H9 (cell line): Measurements from ENCODE around the gene STK32C. TPM values are rescaled to one million over a fixed set of nuclear protein-coding genes. Genes with fewer than 3 reads are reported as not detected.
A peak's percentile ranks its signal among the peaks of the same experiment; 100 is the strongest.

ENCODE experiments used
- DNase-seq: peaks from one replicate; pipeline ENCODE4 v3.0.0-alpha.2; 2017
- H2AFZ ChIP-seq: one replicate; pipeline ENCODE4 v1.6.1; 2013; ENCODE audit warnings: mild to moderate bottlenecking, low read length, control low read depth, moderate library complexity
- H2AK5ac ChIP-seq: 2 replicates; pipeline ENCODE4 v1.6.1; 2013; ENCODE audit warnings: low read length, control low read depth, mixed read lengths; ENCODE audit not compliant: insufficient read length
- H2BK120ac ChIP-seq: one replicate; pipeline ENCODE4 v1.6.1; 2013; ENCODE audit warnings: low read depth, mild to moderate bottlenecking, low read length, control low read depth, inconsistent platforms; ENCODE audit not compliant: poor library complexity, severe bottlenecking
- H2BK12ac ChIP-seq: 2 replicates; pipeline ENCODE4 v1.6.1; 2013; ENCODE audit warnings: low read length, control low read depth, mixed read lengths, low read depth; ENCODE audit not compliant: insufficient read length
- H2BK15ac ChIP-seq: 2 replicates; pipeline ENCODE4 v1.6.1; 2013; ENCODE audit warnings: low read depth, low read length, control low read depth
- H2BK20ac ChIP-seq: one replicate; pipeline ENCODE4 v1.6.1; 2013; ENCODE audit warnings: low read depth, mild to moderate bottlenecking, low read length, control low read depth, inconsistent platforms; ENCODE audit not compliant: poor library complexity, severe bottlenecking
- H2BK5ac ChIP-seq: 2 replicates; pipeline ENCODE4 v1.6.1; 2013; ENCODE audit warnings: low read length, control low read depth, mixed read lengths; ENCODE audit not compliant: insufficient read length
- H3K14ac ChIP-seq: 2 replicates; pipeline ENCODE4 v1.6.1; 2013; ENCODE audit warnings: low read length, control low read depth; ENCODE audit not compliant: insufficient read depth
- H3K18ac ChIP-seq: 2 replicates; pipeline ENCODE4 v1.6.1; 2013; ENCODE audit warnings: low read depth, mild to moderate bottlenecking, mixed read lengths, low read length, control low read depth; ENCODE audit not compliant: insufficient read length
- H3K23ac ChIP-seq: 2 replicates; pipeline ENCODE4 v1.6.1; 2013; ENCODE audit warnings: low read length, control low read depth, mixed read lengths, low read depth; ENCODE audit not compliant: insufficient read length
- H3K23me2 ChIP-seq: 2 replicates; pipeline ENCODE4 v1.6.1; 2013; ENCODE audit warnings: low read depth, mild to moderate bottlenecking, mixed read lengths, low read length, control low read depth; ENCODE audit not compliant: insufficient read length, poor library complexity, severe bottlenecking
- H3K27ac ChIP-seq: 2 replicates; pipeline ENCODE4 v1.5.1; 2013; ENCODE audit warnings: low read length, control low read depth, mixed read lengths, low read depth; ENCODE audit not compliant: insufficient read length
- H3K27me3 ChIP-seq: 2 replicates; pipeline ENCODE4 v1.6.1; 2013; ENCODE audit warnings: low read length, control low read depth, inconsistent platforms; ENCODE audit not compliant: insufficient read depth
- H3K4ac ChIP-seq: 2 replicates; pipeline ENCODE4 v1.6.1; 2013; ENCODE audit warnings: low read depth, mild to moderate bottlenecking, control low read depth, inconsistent platforms, low read length, moderate library complexity
- H3K4me1 ChIP-seq: 2 replicates; pipeline ENCODE4 v1.6.1; 2013; ENCODE audit warnings: low read length, control low read depth, inconsistent platforms; ENCODE audit not compliant: insufficient read depth
- H3K4me2 ChIP-seq: 2 replicates; pipeline ENCODE4 v1.6.1; 2013; ENCODE audit warnings: low read length, control low read depth, mixed read lengths; ENCODE audit not compliant: insufficient read length, insufficient read depth
- H3K56ac ChIP-seq: 2 replicates; pipeline ENCODE4 v1.6.1; 2013; ENCODE audit warnings: low read depth, mild to moderate bottlenecking, mixed read lengths, low read length, control low read depth; ENCODE audit not compliant: insufficient read length
- H3K79me1 ChIP-seq: 2 replicates; pipeline ENCODE4 v1.6.1; 2013; ENCODE audit warnings: low read depth, mild to moderate bottlenecking, moderate library complexity, low read length, control low read depth, inconsistent platforms; ENCODE audit not compliant: insufficient read depth, poor library complexity, severe bottlenecking
- H3K79me2 ChIP-seq: 2 replicates; pipeline ENCODE4 v1.6.1; 2013; ENCODE audit warnings: low read length, control low read depth, inconsistent platforms; ENCODE audit not compliant: insufficient read depth
- H3K9ac ChIP-seq: 2 replicates; pipeline ENCODE4 v1.6.1; 2013; ENCODE audit warnings: low read length, control low read depth, mixed read lengths; ENCODE audit not compliant: insufficient read length; ENCODE audit errors: extremely low read depth
- H3K9me3 ChIP-seq: one replicate; pipeline ENCODE4 v1.6.1; 2013; ENCODE audit warnings: low read depth, low read length, inconsistent platforms; ENCODE audit not compliant: control insufficient read depth
- H3T11ph ChIP-seq: one replicate; pipeline ENCODE4 v1.6.1; 2013; ENCODE audit warnings: mild to moderate bottlenecking, low read length, control low read depth, inconsistent platforms
- H4K20me1 ChIP-seq: one replicate; pipeline ENCODE4 v1.6.1; 2013; ENCODE audit not compliant: control insufficient read depth, insufficient read length, insufficient read depth
- H4K5ac ChIP-seq: 2 replicates; pipeline ENCODE4 v1.6.1; 2013; ENCODE audit warnings: low read depth, mild to moderate bottlenecking, mixed read lengths, low read length, control low read depth; ENCODE audit not compliant: insufficient read length
- H4K8ac ChIP-seq: replicated peaks from 2 replicates; pipeline ENCODE4 v1.6.1; 2013; ENCODE audit warnings: low read length, control low read depth, mixed read lengths, low read depth; ENCODE audit not compliant: insufficient read length
- H4K91ac ChIP-seq: 2 replicates; pipeline ENCODE4 v1.6.1; 2013; ENCODE audit warnings: low read depth, mild to moderate bottlenecking, moderate library complexity, mixed read lengths, low read length, control low read depth; ENCODE audit not compliant: insufficient read length
- H3K27ac Mint-ChIP-seq, 3 experiments: 2 replicates in 2 of 3; 3 replicates in 1 of 3; pipeline ENCODE4 v1.8.0; 2020 to 2021; ENCODE audit warnings: mixed read lengths in 3 of 3, mild to moderate bottlenecking in 1 of 3, moderate library complexity in 1 of 3
- H3K27me3 Mint-ChIP-seq: 2 replicates; pipeline ENCODE4 v1.8.0; 2021; ENCODE audit warnings: low read depth, mild to moderate bottlenecking, moderate library complexity, mixed read lengths
- H3K36me3 Mint-ChIP-seq, 3 experiments: 2 replicates in 2 of 3; 3 replicates in 1 of 3; pipeline ENCODE4 v1.8.0; 2020 to 2021; ENCODE audit warnings: low read depth in 3 of 3, mixed read lengths in 3 of 3; ENCODE audit not compliant: insufficient read depth in 1 of 3
- H3K4me1 Mint-ChIP-seq, 2 experiments: 2 replicates each; pipeline ENCODE4 v1.8.0; 2020; ENCODE audit warnings: mixed read lengths in 2 of 2
- H3K4me3 Mint-ChIP-seq, 2 experiments: 2 replicates in 1 of 2; 3 replicates in 1 of 2; pipeline ENCODE4 v1.8.0; 2020 to 2021; ENCODE audit warnings: mild to moderate bottlenecking in 2 of 2, mixed read lengths in 2 of 2, moderate library complexity in 1 of 2
- H3K9me3 Mint-ChIP-seq, 2 experiments: 2 replicates in 1 of 2; 3 replicates in 1 of 2; pipeline ENCODE4 v1.8.0; 2020; ENCODE audit warnings: mild to moderate bottlenecking in 2 of 2, mixed read lengths in 2 of 2, moderate library complexity in 1 of 2
- WGBS: extraction: QIAGEN DNeasy Blood & Tissue Kit; methylation state at CpG from one replicate; pipeline ENCODE4 v1.1.7; 2013; ENCODE audit warnings: missing lambda C conversion rate, low lambda C conversion rate, mixed read lengths; ENCODE audit not compliant: insufficient read length; ENCODE audit errors: extremely low coverage; 5-methylcytosine and 5-hydroxymethylcytosine counted together
- total RNA-seq: library from RNA; stranded (reverse); gene quantifications from 2 replicates; pipeline ENCODE4 v1.2.1, GENCODE V29; 2021
- TF ChIP-seq, protein P1 (sequence below): fragments of 200-600 bp; sonication (generic); conservative IDR thresholded peaks from 3 replicates; pipeline ENCODE4 v1.8.0; 2021; ENCODE audit warnings: antibody characterized with exemption, mild to moderate bottlenecking

STK32C gene
- total RNA-seq, 1 experiment from 2014 or later = 11.3 TPM

DNA sequence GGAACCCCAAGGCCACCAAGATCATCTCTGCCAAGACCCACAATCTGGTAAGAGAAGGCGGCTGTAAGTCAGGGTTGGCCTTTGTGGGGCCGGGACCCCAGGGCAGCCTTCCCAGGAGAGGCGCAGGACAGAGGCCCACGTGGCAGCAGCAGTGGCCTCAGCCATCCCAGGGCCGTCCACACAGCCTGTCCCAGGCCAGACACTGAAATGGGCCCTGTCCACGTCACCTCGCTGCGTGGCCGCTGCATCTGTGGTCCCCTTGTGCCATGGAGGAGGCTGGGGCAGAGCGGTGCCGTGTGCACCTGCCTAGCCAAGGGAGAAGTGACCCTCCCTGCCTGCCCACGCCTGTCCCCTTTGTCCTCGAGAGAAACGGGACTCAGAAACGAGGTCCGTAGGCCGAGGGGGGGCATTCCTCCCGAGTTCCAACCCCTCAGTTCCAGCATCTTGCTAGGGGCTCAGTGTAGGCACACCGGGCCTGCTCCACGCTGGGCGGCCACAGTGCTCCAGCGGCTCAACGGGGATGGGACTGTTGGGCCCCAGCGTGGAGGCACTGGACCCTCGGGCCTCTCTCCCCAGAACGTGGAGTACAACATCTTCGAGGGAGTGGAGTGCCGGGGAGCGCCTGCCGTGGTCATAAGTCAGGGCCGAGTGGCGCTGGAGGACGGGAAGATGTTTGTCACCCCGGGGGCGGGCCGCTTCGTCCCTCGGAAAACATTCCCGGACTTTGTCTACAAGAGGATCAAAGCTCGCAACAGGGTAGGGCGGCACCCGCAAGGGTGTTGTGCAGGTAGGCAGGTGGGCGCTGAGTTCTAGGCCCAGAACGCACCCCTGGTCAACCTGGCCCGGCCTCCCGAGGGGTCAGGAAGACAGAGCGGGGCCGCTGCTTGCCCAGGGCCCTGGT, 105.4 kb downstream of the STK32C start:
- Histone ChIP-seq H3K79me1 (no peaks in the 10 kb centered on the region), H3K23ac (no peak overlapping the region), H4K8ac (no peak overlapping the region), H3K4ac (no peak overlapping the region), H2BK15ac (no peak overlapping the region), H3K4me2 (no peak overlapping the region), H2BK12ac (no peak overlapping the region), H3K9me3 (no peaks in the 10 kb centered on the region), H3T11ph (no peak overlapping the region), H2BK5ac (no peak overlapping the region), H2BK20ac (no peak overlapping the region), H4K91ac (no peak overlapping the region), H2AK5ac (no peak overlapping the region), H3K9ac (no peak overlapping the region), H3K4me1 (no peaks in the 10 kb centered on the region), H3K27me3 (no peaks in the 10 kb centered on the region), H2BK120ac (no peak overlapping the region), H4K20me1 (no peaks in the 10 kb centered on the region), H3K79me2 (no peaks in the 10 kb centered on the region), H3K14ac (no peak overlapping the region; the same call in 1 of the 2 replicates), H2AFZ (no peak overlapping the region), H3K56ac (no peak overlapping the region), H4K5ac (no peak overlapping the region), H3K23me2 (no peaks in the 10 kb centered on the region), H3K18ac (no peak overlapping the region), H3K27ac (no peak overlapping the region)
- no CpG with 5 or more reads among the region's 48 CpGs for WGBS
- no peak for DNase-seq
- H3K27ac Mint-ChIP-seq = peak overlapping the region in 1 of 3 experiments; percentile 31; a peak in 1 of 7 replicates
- peaks cover 0 to 5% (median 0%) of the 10 kb centered on the region in 3 experiments; a peak in 2 of 7 replicates for H3K36me3 Mint-ChIP-seq
- TF ChIP-seq, protein P1, sequence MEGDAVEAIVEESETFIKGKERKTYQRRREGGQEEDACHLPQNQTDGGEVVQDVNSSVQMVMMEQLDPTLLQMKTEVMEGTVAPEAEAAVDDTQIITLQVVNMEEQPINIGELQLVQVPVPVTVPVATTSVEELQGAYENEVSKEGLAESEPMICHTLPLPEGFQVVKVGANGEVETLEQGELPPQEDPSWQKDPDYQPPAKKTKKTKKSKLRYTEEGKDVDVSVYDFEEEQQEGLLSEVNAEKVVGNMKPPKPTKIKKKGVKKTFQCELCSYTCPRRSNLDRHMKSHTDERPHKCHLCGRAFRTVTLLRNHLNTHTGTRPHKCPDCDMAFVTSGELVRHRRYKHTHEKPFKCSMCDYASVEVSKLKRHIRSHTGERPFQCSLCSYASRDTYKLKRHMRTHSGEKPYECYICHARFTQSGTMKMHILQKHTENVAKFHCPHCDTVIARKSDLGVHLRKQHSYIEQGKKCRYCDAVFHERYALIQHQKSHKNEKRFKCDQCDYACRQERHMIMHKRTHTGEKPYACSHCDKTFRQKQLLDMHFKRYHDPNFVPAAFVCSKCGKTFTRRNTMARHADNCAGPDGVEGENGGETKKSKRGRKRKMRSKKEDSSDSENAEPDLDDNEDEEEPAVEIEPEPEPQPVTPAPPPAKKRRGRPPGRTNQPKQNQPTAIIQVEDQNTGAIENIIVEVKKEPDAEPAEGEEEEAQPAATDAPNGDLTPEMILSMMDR = no peak
- no peak overlapping the region for H3K4me3 Mint-ChIP-seq
- no peaks in the 10 kb centered on the region for H3K4me1 Mint-ChIP-seq
- H3K9me3 Mint-ChIP-seq = no peaks in the 10 kb centered on the region
- no peaks in the 10 kb centered on the region for H3K27me3 Mint-ChIP-seq
